GM23338 (cell line): ENCODE results near the gene ATG16L2. TPM values are rescaled to one million over a fixed set of nuclear protein-coding genes. Genes with fewer than 3 reads are reported as not detected.

Source experiments
- ATAC-seq: fragments of 200-7000 bp; cut with Tn5 transposase; 3 replicates; pipeline ENCODE4 v1.9.1; 2020
- DNase-seq: peaks from one replicate; pipeline ENCODE4 v3.0.0-alpha.2; 2015; ENCODE audit warnings: low spot score
- H2AFZ ChIP-seq: fragments of 200-600 bp; sonication (generic); 2 replicates; pipeline ENCODE4 v1.8.0; 2016; ENCODE audit warnings: antibody characterized with exemption, mild to moderate bottlenecking, moderate library complexity
- H3F3A ChIP-seq: fragments of 200-600 bp; sonication (generic); replicated peaks from 2 replicates; pipeline ENCODE4 v1.8.0; 2017; ENCODE audit warnings: antibody characterized with exemption, mixed run types, low read depth
- H3K27ac ChIP-seq: fragments of 200-600 bp; sonication (generic); 2 replicates; pipeline ENCODE4 v1.6.1; 2016; ENCODE audit warnings: low read depth
- H3K27me3 ChIP-seq: fragments of 200-600 bp; sonication (generic); 2 replicates; pipeline ENCODE4 v1.8.0; 2016; ENCODE audit warnings: mild to moderate bottlenecking, mixed run types, moderate library complexity; ENCODE audit not compliant: insufficient read depth
- H3K36me3 ChIP-seq: fragments of 200-600 bp; sonication (generic); 2 replicates; pipeline ENCODE4 v1.8.0; 2016; ENCODE audit warnings: mild to moderate bottlenecking; ENCODE audit not compliant: insufficient read depth
- H3K4me1 ChIP-seq: fragments of 200-600 bp; sonication (generic); 2 replicates; pipeline ENCODE4 v1.8.0; 2016; ENCODE audit warnings: mild to moderate bottlenecking, moderate library complexity; ENCODE audit not compliant: insufficient read depth
- H3K4me2 ChIP-seq: fragments of 200-600 bp; sonication (generic); 2 replicates; pipeline ENCODE4 v1.7.1; 2017; ENCODE audit warnings: mixed run types
- H3K4me3 ChIP-seq: fragments of 200-600 bp; sonication (generic); 2 replicates; pipeline ENCODE4 v1.6.1; 2016; ENCODE audit warnings: mixed run types
- H3K79me2 ChIP-seq: fragments of 200-600 bp; sonication (generic); replicated peaks from 2 replicates; pipeline ENCODE4 v1.8.0; 2017; ENCODE audit warnings: mild to moderate bottlenecking; ENCODE audit not compliant: insufficient read depth
- H3K9me2 ChIP-seq: fragments of 200-600 bp; sonication (generic); 2 replicates; pipeline ENCODE4 v1.8.0; 2017; ENCODE audit not compliant: insufficient read depth
- H4K20me1 ChIP-seq: fragments of 200-600 bp; sonication (generic); replicated peaks from 2 replicates; pipeline ENCODE4 v1.8.0; 2017; ENCODE audit warnings: mild to moderate bottlenecking; ENCODE audit not compliant: insufficient read depth
- H3K27ac Mint-ChIP-seq: 2 replicates; pipeline ENCODE4 v1.8.0; 2020; ENCODE audit warnings: inconsistent platforms, mild to moderate bottlenecking, moderate library complexity, mixed read lengths
- H3K27me3 Mint-ChIP-seq: 3 replicates; pipeline ENCODE4 v1.8.0; 2022; ENCODE audit warnings: low read depth, mild to moderate bottlenecking, moderate library complexity, mixed read lengths, inconsistent platforms; ENCODE audit not compliant: insufficient read depth, poor library complexity
- H3K36me3 Mint-ChIP-seq: 3 replicates; pipeline ENCODE4 v1.8.0; 2021; ENCODE audit warnings: low read depth, mild to moderate bottlenecking, inconsistent platforms, moderate library complexity, mixed read lengths
- H3K4me1 Mint-ChIP-seq: 3 replicates; pipeline ENCODE4 v1.8.0; 2020; ENCODE audit warnings: mild to moderate bottlenecking, inconsistent platforms, mixed read lengths
- H3K4me3 Mint-ChIP-seq: 3 replicates; pipeline ENCODE4 v1.8.0; 2021; ENCODE audit warnings: moderate library complexity, mild to moderate bottlenecking, inconsistent platforms, mixed read lengths
- H3K9me3 Mint-ChIP-seq: 3 replicates; pipeline ENCODE4 v1.8.0; 2020; ENCODE audit warnings: moderate library complexity, mild to moderate bottlenecking, inconsistent platforms, mixed read lengths
- CREB1 ChIP-seq: fragments of 250-450 bp; sonication (Bioruptor Pico); IDR thresholded peaks from 2 replicates; pipeline ENCODE4 v1.5.0; 2020; ENCODE audit warnings: low read depth, mild to moderate bottlenecking, moderate library complexity
- ETS1 ChIP-seq: IDR thresholded peaks from 2 replicates; pipeline ENCODE4 v1.6.1; 2016; ENCODE audit warnings: antibody characterized with exemption
- EZH2 ChIP-seq: fragments of 200-600 bp; sonication (generic); IDR thresholded peaks from one replicate; pipeline ENCODE4 v1.8.0; 2017; ENCODE audit warnings: antibody characterized with exemption, mild to moderate bottlenecking, low read depth; ENCODE audit not compliant: unreplicated experiment
- NANOG ChIP-seq: IDR thresholded peaks from 2 replicates; pipeline ENCODE4 v1.6.1; 2016; ENCODE audit warnings: antibody characterized with exemption, borderline replicate concordance
- REST ChIP-seq: IDR thresholded peaks from one replicate; pipeline ENCODE4 v1.6.1; 2018; ENCODE audit warnings: antibody characterized with exemption; ENCODE audit not compliant: unreplicated experiment
- ZNF114 ChIP-seq: fragments of 250-450 bp; sonication (Bioruptor Pico); IDR thresholded peaks from 2 replicates; pipeline ENCODE4 v1.5.0; 2020; ENCODE audit warnings: mild to moderate bottlenecking, moderate library complexity
- ZNF331 ChIP-seq: fragments of 250-450 bp; sonication (Bioruptor Pico); IDR thresholded peaks from 2 replicates; pipeline ENCODE4 v1.5.0; 2020; ENCODE audit warnings: low read depth, mild to moderate bottlenecking, moderate library complexity
- polyA plus RNA-seq: library from polyadenylated mRNA; unstranded; fragments of >200 nt; fragmentation: Nextera tagmentation; extraction: Ambion mirVana; gene quantifications from 2 replicates; pipeline ENCODE4 v1.2.1, GENCODE V29; 2016
- total RNA-seq: library from RNA; depleted of rRNA; stranded (reverse); fragments of >200 nt; shearing (Covaris generic); gene quantifications from 2 replicates; pipeline ENCODE4 v1.2.3, GENCODE V29; 2014

ATG16L2 gene
- total and polyA plus RNA-seq, 2 experiments from 2014 or later, result 9.6 to 24.6 TPM

- Histone ChIP-seq H3K27ac (no peak overlapping the region), H3K36me3 (0 out of 2 replicates have a peak, but pooled peaks cover 3% of the 10 kb centered on the region), H3K79me2 (peaks cover 7% of the 10 kb centered on the region; the same call in 1 of the 2 replicates), H3K4me1 (peaks cover 15% of the 10 kb centered on the region; the same call in 1 of the 2 replicates), H3K27me3 (peaks cover 15% of the 10 kb centered on the region; the same call in 1 of the 2 replicates), H3K9me2 (no peaks in the 10 kb centered on the region), H3K4me3 (no peak overlapping the region), H3K4me2 (no peak overlapping the region), H3F3A (peaks cover 15% of the 10 kb centered on the region), H4K20me1 (no peaks in the 10 kb centered on the region; the same call in 1 of the 2 replicates), H2AFZ (no peak overlapping the region)
- H3K9me3 Mint-ChIP-seq, result no peaks in the 10 kb centered on the region
- peaks cover 44% of the 10 kb centered on the region for H3K4me1 Mint-ChIP-seq
- H3K27ac Mint-ChIP-seq, result no peak overlapping the region
- H3K36me3 Mint-ChIP-seq, result peaks cover 15% of the 10 kb centered on the region; the same call in 1 of the 3 replicates
- H3K4me3 Mint-ChIP-seq, result no peak overlapping the region
- DNase-seq (no peak), ATAC-seq (no peak)
- TF ChIP-seq EZH2 (no peak), ETS1 (no peak), NANOG (no peak)
- peaks cover 26% of the 10 kb centered on the region for H3K27me3 Mint-ChIP-seq
Observed at GRCh38 chr11:72816404-72816990, 2.3 kb downstream of the ATG16L2 start.

GRCh38 chr11:72817966-72818365, 3.8 kb downstream of the ATG16L2 start:
- H3K27ac ChIP-seq, result no peak overlapping the region
- no peak overlapping the region; the same call in 2 of the 3 replicates for H3K4me3 Mint-ChIP-seq
- no peaks in the 10 kb centered on the region for H3K9me2 ChIP-seq
- peaks cover 8% of the 10 kb centered on the region; the same call in 1 of the 2 replicates for H3K4me1 ChIP-seq
- no peaks in the 10 kb centered on the region for H3K36me3 ChIP-seq
- no peak overlapping the region for H3K27ac Mint-ChIP-seq
- peaks cover 15% of the 10 kb centered on the region for H3F3A ChIP-seq
- no peaks in the 10 kb centered on the region for H3K79me2 ChIP-seq
- H3K4me3 ChIP-seq, result no peak overlapping the region
- H3K4me2 ChIP-seq, result no peak overlapping the region
- ATAC-seq (no peak), DNase-seq (no peak)
- peaks cover 35% of the 10 kb centered on the region for H3K4me1 Mint-ChIP-seq
- peaks cover 6% of the 10 kb centered on the region; the same call in 1 of the 3 replicates for H3K36me3 Mint-ChIP-seq
- no peaks in the 10 kb centered on the region for H4K20me1 ChIP-seq
- H3K9me3 Mint-ChIP-seq, result no peaks in the 10 kb centered on the region
- peaks cover 20% of the 10 kb centered on the region for H3K27me3 ChIP-seq
- H2AFZ ChIP-seq, result no peak overlapping the region
- no peak for TF ChIP-seq ZNF331
- TF ChIP-seq ZNF114 (CRISPR knock-in tag), result no peak
- no peak for TF ChIP-seq REST
- no peak for TF ChIP-seq NANOG
- TF ChIP-seq CREB1 (CRISPR knock-in tag), result no peak
- H3K27me3 Mint-ChIP-seq, result peaks cover 29% of the 10 kb centered on the region
